UCSD-AML1 (cell line): ENCODE data around the gene AOX1.
"Not testable (repeated sequence)": the region's sequence is repeated elsewhere in the genome, so short reads cannot be mapped to it uniquely, and the experiment has no call there.

Experiments used
- DNase-seq: peaks from one replicate; lab custom pipeline; 2025; ENCODE audit not compliant: unreplicated experiment; lab: John Stamatoyannopoulos, UW

AOX1 gene

GRCh38 chr2:200585730-200586643 lies at the start of gene AOX1:
TSS of gene AOX1 (plus strand) at chr2:200586014. CDS start at chr2:200586109, 95 bp downstream.
- no peak for DNase-seq

GRCh38 chr2:200538139-200538538 lies 47.7 kb upstream of the AOX1 start:
- no peak for DNase-seq

- DNase-seq: no peak
Measured at GRCh38 chr2:200540793-200541192, 45.0 kb upstream of the AOX1 start.

GRCh38 chr2:200566596-200566995 lies 19.2 kb upstream of the AOX1 start:
- DNase-seq: not testable (repeated sequence)

- no peak for DNase-seq
Measured at GRCh38 chr2:200567932-200568331, 17.9 kb upstream of the AOX1 start.

GRCh38 chr2:200575957-200576356 lies 9.9 kb upstream of the AOX1 start:
- no peak for DNase-seq

GRCh38 chr2:200577027-200577426 lies 8.8 kb upstream of the AOX1 start:
- no peak for DNase-seq

- no peak for DNase-seq
Measured at GRCh38 chr2:200578778-200579177, 7.0 kb upstream of the AOX1 start.

GRCh38 chr2:200584639-200585038 lies 1.2 kb upstream of the AOX1 start:
- no peak for DNase-seq

GRCh38 chr2:200585340-200585729 lies 479 bp upstream of the AOX1 start:
- no peak for DNase-seq

- no peak for DNase-seq
Measured at GRCh38 chr2:200586644-200586975, 796 bp downstream of the AOX1 start.

- no peak for DNase-seq
Measured at GRCh38 chr2:200587007-200587616, 1.3 kb downstream of the AOX1 start.

GRCh38 chr2:200588076-200588678 lies 2.4 kb downstream of the AOX1 start:
- no peak for DNase-seq

GRCh38 chr2:200590090-200590489 lies 4.3 kb downstream of the AOX1 start:
- no peak for DNase-seq

GRCh38 chr2:200591308-200591707 lies 5.5 kb downstream of the AOX1 start:
- no peak for DNase-seq

GRCh38 chr2:200592406-200593075 lies 6.7 kb downstream of the AOX1 start:
- DNase-seq: no peak

- no peak for DNase-seq
Measured at GRCh38 chr2:200593905-200594304, 8.1 kb downstream of the AOX1 start.

- DNase-seq: no peak
Measured at GRCh38 chr2:200595913-200596312, 10.1 kb downstream of the AOX1 start.

GRCh38 chr2:200596774-200597570 lies 11.2 kb downstream of the AOX1 start:
- DNase-seq: no peak

GRCh38 chr2:200599206-200599605 lies 13.4 kb downstream of the AOX1 start:
- no peak for DNase-seq
